Stimulated activated CD8-positive, alpha-beta memory T cell treated with anti-CD3 and anti-CD28 coated beads, Interleukin-12 subunit alpha, Interleukin-12 subunit beta, amount 100 ng/mL, for 4 hours (primary cell): ENCODE measurements around the gene IP6K1.
"Not testable (repeated sequence)": the region's sequence is repeated elsewhere in the genome, so short reads cannot be mapped to it uniquely, and the experiment has no call there.

Experiments
- DNase-seq: peaks from one replicate; pipeline ENCODE4 v3.0.0-alpha.2; 2020; ENCODE audit warnings: low read depth

IP6K1 gene

GRCh38 chr3:49786357-49787181 is at the start of gene IP6K1:
Gene IP6K1, minus strand, starts transcription at chr3:49786542. Its CDS starts 38,502 bp downstream, at chr3:49748040.
- peak; percentile 99 for DNase-seq

DNA sequence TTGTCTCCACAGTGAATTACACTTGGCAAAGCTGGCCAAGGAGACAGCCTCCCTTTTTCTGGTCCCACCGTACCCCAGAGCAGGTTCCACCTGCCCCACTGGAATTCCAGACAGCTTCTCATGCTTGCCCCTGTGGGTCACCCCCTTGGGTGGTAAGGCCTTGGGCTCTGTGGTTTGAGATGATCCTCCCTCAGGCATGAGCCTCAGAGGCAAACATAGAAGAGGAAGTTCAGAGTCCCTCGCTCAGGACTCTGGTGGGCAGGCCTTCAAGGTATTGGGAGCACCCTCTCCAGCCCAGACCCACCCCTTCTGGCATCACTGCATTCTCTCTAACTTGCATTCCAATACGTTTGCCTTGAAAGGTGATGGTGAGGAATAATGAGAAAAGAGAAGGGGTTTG is 45.0 kb upstream of the IP6K1 start:
- DNase-seq, result no peak

DNA sequence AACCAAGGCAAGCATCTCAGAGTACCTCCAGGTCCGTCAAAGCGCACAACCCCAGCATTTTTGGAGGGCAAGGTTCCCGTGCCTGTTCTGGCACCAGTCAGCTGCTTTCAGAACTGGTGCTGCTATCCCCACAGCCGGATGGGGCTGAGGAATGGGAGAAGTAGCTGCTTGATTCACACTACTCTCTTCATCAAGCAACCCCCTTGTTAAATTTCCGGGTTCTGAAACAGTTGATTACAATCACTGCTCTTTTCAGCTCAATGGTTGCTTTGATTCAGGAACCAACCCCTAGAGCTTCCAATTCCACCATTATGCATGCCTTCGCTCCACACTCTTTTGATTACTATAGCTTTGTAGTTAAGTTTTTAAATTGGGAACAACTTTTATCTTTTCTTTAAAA is 39.7 kb upstream of the IP6K1 start:
- no peak for DNase-seq

- not testable (repeated sequence) for DNase-seq
Measured at GRCh38 chr3:49823131-49823530, 36.8 kb upstream of the IP6K1 start.

DNA sequence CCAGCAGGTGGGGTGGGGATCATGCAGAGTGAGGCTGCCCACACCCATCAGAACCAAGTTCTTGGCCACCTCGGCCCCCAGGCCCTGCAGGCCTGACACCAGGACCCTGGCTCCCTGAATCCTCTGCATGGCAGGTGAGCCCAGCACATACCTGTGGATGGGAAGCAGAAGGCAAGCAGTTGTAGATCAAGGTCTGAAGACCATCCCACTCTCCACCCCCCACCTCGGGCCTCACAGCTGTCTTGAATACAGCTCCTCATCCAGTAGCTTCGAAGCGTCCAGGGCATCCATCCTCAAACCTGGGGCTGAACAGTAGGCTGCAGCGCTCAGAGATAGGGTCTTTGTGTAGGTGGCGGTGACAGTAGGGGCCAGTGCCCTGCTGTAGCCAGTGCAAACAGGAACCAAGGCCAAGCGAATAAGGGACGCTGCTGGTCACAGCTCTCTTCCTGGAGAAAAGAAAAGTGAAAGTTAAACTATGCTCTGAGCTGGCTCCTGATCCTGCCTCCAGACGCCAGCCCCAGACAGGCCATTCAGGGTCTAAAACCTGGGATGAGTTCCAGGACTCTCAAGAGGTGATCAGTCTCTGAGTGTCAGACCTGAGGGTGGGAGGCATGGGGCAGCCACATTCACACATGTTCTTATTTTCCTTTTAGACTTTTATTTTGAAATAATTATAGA is 27.3 kb upstream of the IP6K1 start, which contains the start of gene UBA7:
TSS of gene UBA7 (minus strand) at position 457 of the 678 bp plus-strand sequence. CDS start at position 291, 166 bp downstream.
- no peak for DNase-seq

- DNase-seq, result no peak
Measured at GRCh38 chr3:49812916-49813496, 26.7 kb upstream of the IP6K1 start.

DNA sequence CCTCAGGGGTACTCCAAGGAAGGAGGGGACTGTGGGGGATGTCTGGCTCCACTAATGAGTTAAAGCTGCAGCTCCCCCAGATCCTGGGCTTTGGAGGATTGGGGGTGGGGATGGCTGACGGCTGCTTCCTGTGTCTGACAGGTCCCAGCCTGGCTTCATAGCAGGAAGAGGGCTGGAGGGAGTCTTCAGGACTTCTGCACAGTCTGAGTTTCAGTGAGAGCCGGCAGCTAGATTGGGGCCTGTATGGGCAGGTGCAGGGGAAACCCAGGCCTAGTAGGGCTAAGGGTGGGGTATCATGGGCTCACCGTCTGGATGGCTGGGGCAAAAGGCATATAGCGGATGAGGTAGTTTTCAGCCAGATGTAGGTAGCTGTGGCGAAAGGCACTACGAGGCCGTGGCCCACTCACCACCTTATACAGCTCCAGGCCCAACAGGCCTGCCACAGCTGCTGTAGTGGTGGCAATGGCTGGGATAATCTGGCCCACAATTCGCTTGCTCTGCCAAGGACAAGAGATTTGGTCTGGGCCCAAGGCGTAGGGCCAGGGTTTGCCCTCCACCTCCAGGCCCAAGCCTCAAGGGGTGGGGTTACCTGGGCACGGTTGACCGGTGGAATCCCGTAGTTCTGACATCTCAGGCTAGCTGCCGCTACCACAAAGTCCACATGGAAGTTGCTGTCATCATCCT is 21.2 kb upstream of the IP6K1 start:
- DNase-seq, result no peak

- DNase-seq, result no peak
Measured at GRCh38 chr3:49806850-49807249, 20.5 kb upstream of the IP6K1 start.

DNA sequence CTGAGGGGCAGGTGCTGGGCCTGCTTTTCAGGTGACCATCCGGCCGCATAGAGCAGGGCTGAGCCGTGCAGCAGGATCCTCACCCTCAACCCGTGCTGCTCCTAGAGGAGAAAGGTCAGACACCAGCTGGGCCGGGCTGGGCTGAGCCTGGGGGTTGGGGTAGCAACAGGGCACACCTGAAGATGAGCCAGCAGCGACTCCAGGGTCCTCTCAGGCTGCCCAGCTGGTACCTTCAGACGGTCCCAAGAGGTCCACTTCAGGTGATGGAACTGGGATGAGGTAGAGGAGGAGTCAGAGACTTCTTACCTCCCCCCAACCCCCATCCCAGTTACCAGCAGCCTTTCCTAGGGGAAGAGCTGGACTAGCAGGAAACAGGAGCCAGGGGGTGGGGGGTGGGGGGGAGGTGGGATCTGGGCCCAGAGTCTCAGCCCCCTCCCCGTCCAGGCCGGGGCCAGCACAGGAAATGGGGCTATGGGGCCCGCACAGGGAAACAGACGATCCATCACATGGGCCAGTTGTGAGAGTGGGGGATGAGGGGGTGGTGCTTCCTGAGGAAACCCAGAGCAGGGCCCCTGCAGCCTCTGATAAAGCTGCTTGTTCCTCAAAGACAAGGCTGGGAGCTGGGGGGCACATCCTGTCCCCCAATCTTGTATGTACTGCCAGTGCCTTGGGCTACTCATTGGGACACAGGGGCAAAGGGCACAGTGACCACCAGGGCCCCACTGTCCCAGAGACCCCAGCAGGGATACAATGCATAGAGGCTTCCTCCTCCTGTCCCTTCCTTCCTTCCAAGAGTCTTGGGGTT is 19.8 kb upstream of the IP6K1 start:
- no peak for DNase-seq

DNA sequence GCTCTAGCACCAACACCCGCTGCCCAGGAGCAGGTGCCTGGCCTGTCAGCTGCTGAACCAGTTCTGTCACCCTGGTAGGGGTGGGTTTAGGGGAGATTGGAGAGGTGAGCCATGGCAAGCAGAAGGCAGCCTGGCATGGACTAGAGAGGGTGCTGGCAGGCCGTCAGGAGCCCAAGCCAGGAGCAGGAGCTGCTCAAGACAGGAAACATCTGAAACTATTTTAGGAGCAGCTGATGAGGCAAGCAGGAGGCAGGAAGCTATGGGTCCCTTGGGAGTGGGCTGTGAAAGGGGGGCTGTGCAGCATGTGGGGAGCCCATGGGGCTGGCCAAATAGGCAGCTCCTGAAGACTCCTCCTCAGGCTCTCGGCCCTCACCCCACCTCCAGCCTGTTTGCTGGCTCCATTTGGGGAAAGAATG is 19.0 kb upstream of the IP6K1 start:
- no peak for DNase-seq

DNA sequence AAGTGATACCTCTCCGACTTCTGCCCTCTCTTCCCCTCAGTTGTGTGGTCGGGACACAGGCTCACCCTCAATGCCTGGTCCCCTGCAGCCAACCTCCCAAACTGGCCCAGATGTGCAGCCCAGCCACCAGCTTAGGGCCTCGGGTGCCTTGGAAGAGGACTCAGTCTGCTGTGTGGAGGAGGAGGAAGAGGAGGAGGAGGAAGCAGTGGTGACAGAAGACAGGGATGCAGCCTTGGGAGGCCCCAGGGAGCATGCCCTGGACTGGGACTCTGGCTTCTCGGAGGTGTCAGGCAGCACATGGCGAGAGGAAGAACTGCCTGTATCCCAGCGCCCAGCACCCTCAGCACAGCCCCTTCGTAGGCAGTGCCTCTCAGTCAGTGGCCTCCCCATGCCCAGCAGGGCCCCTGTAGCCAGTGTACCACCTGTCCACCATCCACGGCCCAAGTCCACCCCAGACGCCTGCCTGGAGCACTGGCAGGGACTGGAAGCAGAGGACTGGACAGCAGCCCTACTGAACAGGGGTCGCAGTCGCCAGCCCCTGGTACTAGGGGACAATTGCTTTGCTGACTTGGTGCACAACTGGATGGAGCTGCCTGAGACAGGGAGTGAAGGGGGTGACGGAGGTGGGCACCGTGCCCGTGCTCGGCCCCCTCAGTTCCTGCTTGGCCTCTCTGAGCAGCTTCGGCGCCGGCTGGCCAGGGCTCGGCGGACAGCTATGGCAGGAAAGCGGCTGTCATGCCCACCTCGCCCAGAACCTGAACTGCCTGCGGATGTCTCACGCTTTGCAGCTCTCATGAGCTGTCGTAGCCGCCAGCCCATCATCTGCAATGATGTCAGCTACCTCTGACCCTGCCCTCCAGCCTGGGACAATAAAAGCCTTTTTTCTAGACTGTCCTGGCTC is 18.0 kb upstream of the IP6K1 start:
- DNase-seq, result no peak

DNA sequence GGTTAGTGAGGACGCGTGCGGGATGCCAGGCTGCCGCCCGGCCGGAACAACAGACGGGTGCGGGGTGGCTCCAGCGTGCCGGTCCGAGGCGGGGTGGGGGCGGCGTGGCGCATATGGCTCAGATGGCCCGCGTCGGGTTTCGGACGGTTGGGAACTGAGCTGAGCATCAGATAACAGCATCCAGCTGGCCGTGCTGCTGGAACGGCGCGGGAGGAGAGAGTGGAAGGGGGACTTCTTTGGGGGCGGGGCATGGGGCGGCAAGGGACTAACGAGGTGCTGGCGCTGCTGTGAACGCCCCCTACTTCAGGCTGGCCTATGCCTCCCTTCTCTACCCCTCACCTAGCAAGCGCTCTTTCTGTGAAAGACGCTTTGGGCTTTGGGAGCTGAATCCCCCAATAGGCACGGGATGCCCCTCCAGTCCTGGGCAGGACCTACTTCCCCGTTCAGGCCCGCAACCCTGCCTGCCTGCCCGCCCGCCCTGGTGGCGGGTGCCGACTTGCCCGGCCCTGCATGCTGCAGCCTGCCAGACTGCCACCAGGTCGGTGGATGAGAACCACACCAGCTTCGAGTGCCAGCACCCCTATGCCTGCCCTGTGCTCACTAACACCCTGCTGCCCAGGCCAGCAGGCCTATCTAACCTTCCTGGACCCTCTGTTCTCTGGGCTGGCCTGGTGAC is 17.3 kb upstream of the IP6K1 start:
- DNase-seq, result peak; percentile 14

GRCh38 chr3:49802719-49803464 is 16.6 kb upstream of the IP6K1 start, which contains the start of gene INKA1:
Gene INKA1, plus strand, starts transcription at chr3:49803261. Its CDS starts 132 bp downstream, at chr3:49803393.
- peak; percentile 70 for DNase-seq

DNA sequence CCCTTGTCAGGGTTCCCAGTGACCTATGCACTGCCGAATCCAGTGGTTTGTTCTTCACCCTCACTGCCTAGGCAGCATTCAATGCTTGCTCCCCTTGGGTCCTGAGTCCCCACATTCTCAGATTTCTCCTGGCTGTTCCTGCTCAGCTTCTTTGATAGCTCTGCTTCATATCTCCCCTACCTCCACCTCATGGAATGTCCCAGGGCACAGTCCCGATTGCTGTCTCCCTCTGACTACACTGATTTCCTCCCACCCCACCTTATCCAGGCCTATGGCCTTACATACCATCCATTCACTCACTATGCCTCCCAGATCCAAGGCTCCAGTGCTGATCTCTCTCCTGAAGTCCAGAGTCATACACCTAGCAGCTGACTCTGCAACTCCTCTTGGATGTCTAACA is 14.8 kb upstream of the IP6K1 start:
- DNase-seq, result no peak

- DNase-seq, result no peak
Measured at GRCh38 chr3:49799761-49800160, 13.4 kb upstream of the IP6K1 start, which contains the start of gene CDHR4. Gene CDHR4, minus strand, starts transcription at chr3:49799873. Its CDS starts 61 bp downstream, at chr3:49799812.

- DNase-seq, result no peak
Measured at GRCh38 chr3:49799105-49799504, 12.8 kb upstream of the IP6K1 start.

GRCh38 chr3:49794926-49795905 is 8.9 kb upstream of the IP6K1 start:
- DNase-seq, result no peak

- DNase-seq, result no peak
Measured at GRCh38 chr3:49794431-49794830, 8.1 kb upstream of the IP6K1 start.
